Keratinocyte (primary cell): ENCODE data around the gene NUP214. TPM values are rescaled to one million over a fixed set of nuclear protein-coding genes. Genes with fewer than 3 reads are reported as not detected.

ENCODE experiments used
- DNase-seq: peaks from one replicate; pipeline ENCODE4 v3.0.0-alpha.2; 2011; ENCODE audit warnings: low read depth, missing footprints, low spot score
- FAIRE-seq: peaks from 2 replicates; lab custom pipeline; 2011; peaks lifted over from hg19 to GRCh38; lab: Jason Lieb, UNC
- H2AFZ ChIP-seq: 2 replicates; pipeline ENCODE4 v1.6.0; 2012; ENCODE audit warnings: low read length, control low read depth, inconsistent platforms; ENCODE audit not compliant: control insufficient read depth
- H3K27ac ChIP-seq: 2 replicates; pipeline ENCODE4 v1.5.1; 2011; ENCODE audit warnings: low read length; ENCODE audit not compliant: control insufficient read depth, insufficient read depth
- H3K27me3 ChIP-seq: 3 replicates; pipeline ENCODE4 v1.6.0; 2011; ENCODE audit warnings: low read length; ENCODE audit not compliant: control insufficient read depth, insufficient read depth; ENCODE audit errors: extremely low read depth
- H3K36me3 ChIP-seq, 2 experiments: 2 replicates in 1 of 2; 3 replicates in 1 of 2; pipeline ENCODE4 v1.5.1; 2011; ENCODE audit warnings: low read length in 2 of 2, mild to moderate bottlenecking in 1 of 2; ENCODE audit not compliant: control insufficient read depth in 2 of 2, insufficient read depth in 2 of 2; ENCODE audit errors: extremely low read depth in 1 of 2
- H3K4me1 ChIP-seq: 3 replicates; pipeline ENCODE4 v1.5.1; 2011; ENCODE audit warnings: low read length; ENCODE audit not compliant: control insufficient read depth, insufficient read depth; ENCODE audit errors: extremely low read depth
- H3K4me2 ChIP-seq: 3 replicates; pipeline ENCODE4 v1.6.0; 2011; ENCODE audit warnings: low read depth, low read length; ENCODE audit not compliant: control insufficient read depth, insufficient read depth; ENCODE audit errors: extremely low read depth
- H3K4me3 ChIP-seq, 3 experiments: fragments of 200-600 bp in 1 of 3; sonication (generic) in 1 of 3; 2 replicates in 2 of 3; 3 replicates in 1 of 3; pipeline ENCODE4 v1.5.1; 2011 to 2016; ENCODE audit warnings: low read length in 3 of 3, mild to moderate bottlenecking in 3 of 3, control low read depth in 2 of 3, inconsistent platforms in 1 of 3, low read depth in 1 of 3, mixed read lengths in 1 of 3, mixed run types in 1 of 3, moderate library complexity in 1 of 3; ENCODE audit not compliant: control insufficient read depth in 2 of 3, insufficient read depth in 2 of 3; ENCODE audit errors: extremely low read depth in 1 of 3
- H3K79me2 ChIP-seq: 2 replicates; pipeline ENCODE4 v1.6.0; 2012; ENCODE audit warnings: low read length; ENCODE audit not compliant: control insufficient read depth, insufficient read depth
- H3K9ac ChIP-seq: 3 replicates; pipeline ENCODE4 v1.6.0; 2011; ENCODE audit warnings: low read length; ENCODE audit not compliant: control insufficient read depth, insufficient read depth; ENCODE audit errors: extremely low read depth
- H3K9me1 ChIP-seq: 3 replicates; pipeline ENCODE4 v1.6.0; 2011; ENCODE audit warnings: low read length; ENCODE audit not compliant: control insufficient read depth, insufficient read depth; ENCODE audit errors: extremely low read depth
- H3K9me3 ChIP-seq: 2 replicates; pipeline ENCODE4 v1.5.1; 2012; ENCODE audit warnings: low read depth, low read length; ENCODE audit not compliant: control insufficient read depth
- H4K20me1 ChIP-seq: 3 replicates; pipeline ENCODE4 v1.6.0; 2011; ENCODE audit warnings: low read length; ENCODE audit not compliant: control insufficient read depth, insufficient read depth; ENCODE audit errors: extremely low read depth
- EZH2 ChIP-seq: IDR thresholded peaks from one replicate; pipeline ENCODE4 v1.6.1; 2012; ENCODE audit warnings: inconsistent platforms, mild to moderate bottlenecking, low read length, moderate library complexity
- dilution Hi-C: fragments of 300-500 bp; cut with MboI; formaldehyde crosslinking; loops from one replicate; pipeline ENCODE4 v1.7.0; 2020; ENCODE audit warnings: low sequenced_read_pairs; ENCODE audit not compliant: extremely low pct_ligation_motif_present
- polyA plus RNA-seq, 5 experiments: library from polyadenylated mRNA; depleted of rRNA in 3 of 5; stranded (reverse) in 3 of 5; stranded (forward) in 1 of 5; unstranded in 1 of 5; fragments of >200 nt; gene quantifications; 1 replicate in 1 of 5; 2 replicates in 3 of 5; 3 replicates in 1 of 5; pipeline versions ENCODE4 v1.2.1 to v1.2.3, GENCODE V29; 2011 to 2012; ENCODE audit warnings: missing spikeins in 2 of 5, low read depth in 1 of 5, low replicate concordance in 1 of 5
- TF ChIP-seq, protein P1 (sequence below), 3 experiments: IDR thresholded peaks in 1 of 3; conservative IDR thresholded peaks in 1 of 3; optimal IDR thresholded peaks in 1 of 3; 2 replicates in 2 of 3; 3 replicates in 1 of 3; pipeline versions ENCODE3 to v1.5.1; 2011; ENCODE audit warnings: low read length in 3 of 3, mild to moderate bottlenecking in 3 of 3, moderate library complexity in 2 of 3, control low read depth in 1 of 3, inconsistent platforms in 1 of 3; ENCODE audit not compliant: insufficient read depth in 2 of 3; ENCODE audit errors: extremely low read depth in 1 of 3

The NUP214 gene
- polyA plus RNA-seq, 1 donor (not counting 4 experiments of a cell fraction or from before 2014, with no cell fraction given): 7.3 TPM

GRCh38 chr9:131117762-131118145, 7.6 kb upstream of the NUP214 start:
- Histone ChIP-seq H3K79me2 (no peaks in the 10 kb centered on the region), H3K4me2 (no peak overlapping the region), H4K20me1 (no peaks in the 10 kb centered on the region), H2AFZ (no peak overlapping the region), H3K9ac (no peak overlapping the region), H3K9me3 (no peaks in the 10 kb centered on the region), H3K27ac (no peak overlapping the region), H3K27me3 (no peaks in the 10 kb centered on the region), H3K4me3 (no peak overlapping the region), H3K9me1 (no peaks in the 10 kb centered on the region), H3K36me3 (no peaks in the 10 kb centered on the region), H3K4me1 (peaks cover 3% of the 10 kb centered on the region)
- dilution Hi-C loops: no loop called here
- TF ChIP-seq, protein P1, sequence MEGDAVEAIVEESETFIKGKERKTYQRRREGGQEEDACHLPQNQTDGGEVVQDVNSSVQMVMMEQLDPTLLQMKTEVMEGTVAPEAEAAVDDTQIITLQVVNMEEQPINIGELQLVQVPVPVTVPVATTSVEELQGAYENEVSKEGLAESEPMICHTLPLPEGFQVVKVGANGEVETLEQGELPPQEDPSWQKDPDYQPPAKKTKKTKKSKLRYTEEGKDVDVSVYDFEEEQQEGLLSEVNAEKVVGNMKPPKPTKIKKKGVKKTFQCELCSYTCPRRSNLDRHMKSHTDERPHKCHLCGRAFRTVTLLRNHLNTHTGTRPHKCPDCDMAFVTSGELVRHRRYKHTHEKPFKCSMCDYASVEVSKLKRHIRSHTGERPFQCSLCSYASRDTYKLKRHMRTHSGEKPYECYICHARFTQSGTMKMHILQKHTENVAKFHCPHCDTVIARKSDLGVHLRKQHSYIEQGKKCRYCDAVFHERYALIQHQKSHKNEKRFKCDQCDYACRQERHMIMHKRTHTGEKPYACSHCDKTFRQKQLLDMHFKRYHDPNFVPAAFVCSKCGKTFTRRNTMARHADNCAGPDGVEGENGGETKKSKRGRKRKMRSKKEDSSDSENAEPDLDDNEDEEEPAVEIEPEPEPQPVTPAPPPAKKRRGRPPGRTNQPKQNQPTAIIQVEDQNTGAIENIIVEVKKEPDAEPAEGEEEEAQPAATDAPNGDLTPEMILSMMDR (optimal IDR thresholded peaks at IDR 0.05 in 1 of 3, IDR thresholded peaks at IDR 0.05 in 1 of 3, conservative IDR thresholded peaks at IDR 0.05 in 1 of 3; ENCODE audit: extremely low read depth in 1 of 3, insufficient read depth in 2 of 3, low read length in 3 of 3): no peak
- TF ChIP-seq EZH2: no peak
- DNase-seq (no peak), FAIRE-seq (no peak)

GRCh38 chr9:131119600-131119999, 5.8 kb upstream of the NUP214 start:
- dilution Hi-C loops: no loop called here
- Histone ChIP-seq H3K4me2 (no peak overlapping the region), H3K4me1 (no peaks in the 10 kb centered on the region), H3K4me3 (no peak overlapping the region), H2AFZ (no peak overlapping the region), H3K9me1 (peaks cover 2% of the 10 kb centered on the region), H3K79me2 (no peaks in the 10 kb centered on the region), H4K20me1 (no peaks in the 10 kb centered on the region), H3K9ac (no peak overlapping the region), H3K27me3 (no peaks in the 10 kb centered on the region), H3K9me3 (no peaks in the 10 kb centered on the region), H3K36me3 (no peaks in the 10 kb centered on the region), H3K27ac (no peak overlapping the region)
- FAIRE-seq (no peak), DNase-seq (no peak)
- TF ChIP-seq, protein P1 (optimal IDR thresholded peaks at IDR 0.05 in 1 of 3, IDR thresholded peaks at IDR 0.05 in 1 of 3, conservative IDR thresholded peaks at IDR 0.05 in 1 of 3; ENCODE audit: extremely low read depth in 1 of 3, insufficient read depth in 2 of 3, low read length in 3 of 3): no peak
- TF ChIP-seq EZH2: no peak
